Breast epithelium (tissue), 4 donors: ENCODE measurements around the gene MOSMO. TPM values are rescaled to one million over a fixed set of nuclear protein-coding genes. Genes with fewer than 3 reads are reported as not detected.

Source experiments
- DNase-seq, 2 donors: peaks; one replicate each; pipeline ENCODE4 v3.0.0-alpha.2; 2019; ENCODE audit warnings: low spot score in 2 of 2
- H3K27ac ChIP-seq, 2 donors: fragments of 200-600 bp; sonication (generic) in 1 of 2; one replicate each; pipeline ENCODE4 v1.5.1; 2016 to 2019; ENCODE audit warnings: mild to moderate bottlenecking in 1 of 2
- H3K27me3 ChIP-seq, 2 donors: fragments of 200-600 bp; sonication (generic) in 1 of 2; one replicate each; pipeline versions ENCODE4 v1.5.1 to v1.6.0; 2017 to 2019; ENCODE audit warnings: control low read depth in 1 of 2, mild to moderate bottlenecking in 1 of 2
- H3K36me3 ChIP-seq: fragments of 200-600 bp; one replicate; pipeline ENCODE4 v1.5.1; 2019
- H3K4me1 ChIP-seq, 2 donors: fragments of 200-600 bp; sonication (generic); one replicate each; pipeline ENCODE4 v1.5.1; 2016 to 2019; ENCODE audit warnings: control low read depth in 1 of 2
- H3K4me3 ChIP-seq, 3 donors: fragments of 200-600 bp; sonication (generic); 1 replicate in 2 of 3; 2 replicates in 1 of 3; pipeline ENCODE4 v1.5.1; 2016 to 2019; ENCODE audit warnings: mild to moderate bottlenecking in 3 of 3, moderate library complexity in 2 of 3
- H3K9me3 ChIP-seq, 2 donors: fragments of 200-600 bp; sonication (generic) in 1 of 2; one replicate each; pipeline ENCODE4 v1.5.1; 2016 to 2019; ENCODE audit warnings: control low read depth in 1 of 2
- CTCF ChIP-seq, 3 donors: fragments of 450-650 bp; IDR thresholded peaks; one replicate each; pipeline ENCODE4 v1.5.1; 2016 to 2017; ENCODE audit warnings: antibody characterized with exemption in 3 of 3, mild to moderate bottlenecking in 3 of 3, moderate library complexity in 3 of 3
- POLR2A ChIP-seq: fragments of 450-650 bp; IDR thresholded peaks from one replicate; pipeline ENCODE4 v1.6.1; 2016; ENCODE audit warnings: antibody characterized with exemption, mild to moderate bottlenecking, moderate library complexity
- POLR2AphosphoS5 ChIP-seq, 3 donors: sonication (generic); formaldehyde crosslinking; IDR thresholded peaks; one replicate each; pipeline ENCODE4 v1.6.1; 2017; ENCODE audit warnings: antibody characterized with exemption in 3 of 3
- intact Hi-C: fragments of 100-400 bp; cut with DNase I; formaldehyde crosslinking; loops from one replicate; pipeline ENCODE4 v1.15.1; 2023; ENCODE audit warnings: low total_unique reads
- total RNA-seq, 3 donors: library from RNA; depleted of rRNA; stranded (reverse); fragments of >200 nt; gene quantifications; one replicate each; pipeline ENCODE4 v1.1.0, GENCODE V29; 2016

Gene MOSMO
- total RNA-seq, 3 donors from 2014 or later, result 19.7 to 31.5 (median 29.5) TPM

- Histone ChIP-seq H3K4me3 (no peak overlapping the region), H3K27me3 (no peaks in the 10 kb centered on the region), H3K36me3 (no peaks in the 10 kb centered on the region), H3K9me3 (no peaks in the 10 kb centered on the region), H3K4me1 (no peaks in the 10 kb centered on the region), H3K27ac (no peak overlapping the region)
- no peak for TF ChIP-seq CTCF (IDR thresholded peaks at IDR 0.05)
- TF ChIP-seq POLR2A, result no peak
- no peak for TF ChIP-seq POLR2AphosphoS5 (IDR thresholded peaks at IDR 0.05)
- intact Hi-C loops, result no loop called here
- DNase-seq, result no peak
Measured at GRCh38 chr16:22117609-22118008, 109.7 kb downstream of the MOSMO start.

DNA sequence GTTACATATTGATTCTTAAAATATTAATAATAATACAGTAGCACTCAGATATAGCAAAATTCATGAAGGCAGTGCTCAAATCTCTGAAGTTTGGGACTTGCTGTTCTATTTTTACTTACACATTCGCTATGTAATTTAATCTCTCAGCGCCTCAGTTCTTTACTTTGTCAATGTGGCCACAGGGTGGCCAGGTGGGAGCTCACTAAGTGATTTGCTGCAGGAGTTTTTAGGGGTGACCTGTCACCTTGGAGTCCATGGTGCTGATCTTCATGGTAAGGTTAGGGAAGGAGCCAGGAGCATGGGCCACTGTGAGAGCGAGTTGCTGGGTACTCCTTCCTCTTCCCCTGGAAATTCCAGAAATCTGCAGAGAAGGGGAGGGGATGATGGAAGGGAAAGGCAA is 112.5 kb downstream of the MOSMO start:
- DNase-seq, result no peak
- Histone ChIP-seq H3K36me3 (no peaks in the 10 kb centered on the region), H3K4me3 (no peak overlapping the region), H3K4me1 (no peaks in the 10 kb centered on the region), H3K27ac (no peak overlapping the region), H3K9me3 (no peaks in the 10 kb centered on the region), H3K27me3 (no peaks in the 10 kb centered on the region)
- intact Hi-C loops, result no loop called here
- no peak for TF ChIP-seq POLR2A
- TF ChIP-seq CTCF (IDR thresholded peaks at IDR 0.05), result no peak
- TF ChIP-seq POLR2AphosphoS5 (IDR thresholded peaks at IDR 0.05), result no peak

GRCh38 chr16:22122239-22122638 is 114.3 kb downstream of the MOSMO start:
- H3K27me3 ChIP-seq, result no peaks in the 10 kb centered on the region
- H3K27ac ChIP-seq, result no peak overlapping the region
- H3K4me3 ChIP-seq, result no peak overlapping the region
- H3K36me3 ChIP-seq, result no peaks in the 10 kb centered on the region
- intact Hi-C loops, result no loop called here
- H3K9me3 ChIP-seq, result no peaks in the 10 kb centered on the region
- no peaks in the 10 kb centered on the region for H3K4me1 ChIP-seq
- TF ChIP-seq POLR2A (no peak), POLR2AphosphoS5 (IDR thresholded peaks at IDR 0.05) (no peak), CTCF (IDR thresholded peaks at IDR 0.05) (no peak)
- no peak for DNase-seq

DNA sequence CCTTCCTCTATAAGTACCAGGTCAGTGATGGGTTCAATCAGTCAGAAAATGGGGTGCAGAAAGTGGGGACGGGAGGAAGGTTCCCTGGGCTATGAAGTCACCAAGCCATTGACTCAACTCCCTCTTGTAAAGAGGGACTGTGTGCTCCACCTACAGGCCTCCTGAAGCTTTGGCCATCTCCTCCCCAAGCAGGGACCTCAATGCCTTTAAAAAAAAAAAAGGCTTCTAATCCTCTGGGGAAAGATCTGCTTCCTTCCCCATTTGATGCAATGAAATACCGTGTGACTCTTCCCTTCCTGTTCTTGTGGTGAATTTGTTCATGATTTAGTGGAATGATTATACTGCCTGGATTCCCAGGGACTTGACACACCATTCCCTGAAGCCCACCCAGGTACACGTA is 115.2 kb downstream of the MOSMO start:
- no peaks in the 10 kb centered on the region for H3K27me3 ChIP-seq
- TF ChIP-seq CTCF (IDR thresholded peaks at IDR 0.05) (no peak), POLR2A (no peak), POLR2AphosphoS5 (IDR thresholded peaks at IDR 0.05) (no peak)
- intact Hi-C loops, result no loop called here

DNA sequence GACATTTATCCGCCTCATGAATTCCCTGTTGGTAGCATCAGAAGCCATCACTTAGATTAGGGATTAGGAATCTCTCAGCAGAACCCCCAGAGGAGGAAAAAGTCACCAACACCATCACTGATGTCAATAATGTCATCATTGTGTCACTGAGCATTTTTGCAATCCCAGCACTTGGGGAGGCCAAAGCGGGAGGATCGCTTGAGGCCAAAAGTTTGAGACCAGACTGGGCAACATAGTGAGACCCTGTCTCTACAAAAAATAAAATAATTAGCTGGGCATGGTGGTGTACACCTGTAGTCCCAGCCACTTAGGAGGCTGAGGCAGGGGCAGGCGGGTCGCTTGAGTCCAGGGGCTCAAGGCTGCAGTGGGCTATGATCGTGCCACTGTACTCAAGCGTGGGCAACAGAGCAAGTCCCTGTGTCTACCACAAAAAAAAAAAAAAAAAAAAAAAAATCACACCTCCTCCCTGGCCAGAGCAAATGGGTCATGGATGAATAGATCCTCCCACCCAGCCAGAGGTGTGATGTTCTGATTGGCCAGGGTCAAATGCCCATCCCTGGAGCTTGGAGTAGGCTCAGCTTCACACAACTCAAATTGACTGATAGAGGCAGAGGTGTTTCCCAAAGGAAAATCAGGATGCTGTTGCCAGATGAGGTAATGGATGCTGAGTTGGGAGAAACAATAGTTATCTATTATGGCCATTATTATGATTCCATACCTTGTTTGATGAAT is 116.0 kb downstream of the MOSMO start:
- no peak for DNase-seq
- H3K36me3 ChIP-seq, result no peaks in the 10 kb centered on the region
- H3K4me3 ChIP-seq, result no peak overlapping the region
- intact Hi-C loops, result no loop called here
- TF ChIP-seq CTCF (IDR thresholded peaks at IDR 0.05), result no peak
- TF ChIP-seq POLR2A, result no peak
- no peaks in the 10 kb centered on the region for H3K4me1 ChIP-seq
- no peaks in the 10 kb centered on the region for H3K27me3 ChIP-seq
- no peaks in the 10 kb centered on the region for H3K9me3 ChIP-seq
- no peak overlapping the region for H3K27ac ChIP-seq

More for the DNA sequence above, 115.2 kb downstream of the MOSMO start:
- no peaks in the 10 kb centered on the region for H3K4me1 ChIP-seq
- H3K36me3 ChIP-seq, result no peaks in the 10 kb centered on the region
- H3K4me3 ChIP-seq, result no peak overlapping the region
- no peak overlapping the region for H3K27ac ChIP-seq
- DNase-seq, result no peak
- H3K9me3 ChIP-seq, result no peaks in the 10 kb centered on the region
